GM19043 (cell line): ENCODE measurements around the gene KCNIP2.

ENCODE experiments used
- ATAC-seq: cut with Tn5 transposase; IDR thresholded peaks from one replicate; pipeline ENCODE4 v1.9.1; 2021; ENCODE audit warnings: low read depth; ENCODE audit not compliant: unreplicated experiment

KCNIP2 gene

GRCh38 chr10:101785801-101786200 lies 57.8 kb downstream of the KCNIP2 start:
- ATAC-seq, result no peak

- ATAC-seq, result no peak
These were observed 59.0 kb downstream of the KCNIP2 start for GRCh38 chr10:101784558-101784957.

- ATAC-seq, result no peak
These were observed 59.9 kb downstream of the KCNIP2 start for GRCh38 chr10:101783736-101784118.

DNA sequence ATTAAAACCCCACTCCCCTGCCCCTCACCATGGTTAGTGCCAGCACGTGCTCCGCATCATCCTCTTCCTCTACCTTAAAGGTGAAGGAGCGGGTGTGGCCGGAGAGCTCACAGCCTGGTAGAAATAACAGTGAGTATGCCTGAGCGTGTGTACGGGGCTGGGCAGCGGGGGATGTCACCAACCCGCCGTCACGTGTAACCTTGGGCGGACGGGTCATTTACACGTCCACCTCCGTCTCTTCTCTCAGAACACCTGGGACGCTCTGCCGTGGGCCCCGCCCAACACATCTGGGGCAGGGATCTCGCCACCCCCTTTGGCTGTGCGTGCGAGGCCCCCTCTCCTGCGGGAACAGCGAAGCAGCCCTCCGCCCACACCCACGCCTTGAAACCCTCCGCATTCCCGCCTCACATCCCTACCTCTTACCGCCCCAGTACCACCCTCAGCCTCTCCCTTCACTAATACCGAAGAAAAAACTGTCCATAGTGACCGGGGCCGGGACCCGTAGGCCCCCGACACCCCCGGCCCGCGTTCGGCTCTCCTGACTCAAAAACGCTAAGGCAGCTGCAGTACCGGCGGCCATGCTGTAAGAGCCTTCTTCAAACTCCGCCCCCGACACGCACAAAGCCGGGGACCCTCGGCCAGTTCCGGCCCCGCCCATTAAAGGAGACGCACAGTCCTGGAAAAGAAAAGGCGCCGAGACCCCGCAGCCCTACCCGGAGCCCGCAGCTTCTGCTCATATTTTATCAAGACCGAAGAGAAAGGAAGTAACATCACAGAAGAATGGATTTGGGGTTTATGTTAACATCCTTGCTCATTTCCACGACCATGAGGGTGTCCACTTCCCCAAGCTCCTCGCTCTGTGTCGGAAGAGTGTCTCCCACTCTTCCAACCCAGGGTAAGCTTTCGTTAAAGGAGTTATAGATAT lies 60.5 kb downstream of the KCNIP2 start, which contains the start of gene NPM3:
NPM3 (minus strand) TSS at position 636 of the 925 bp plus-strand sequence; CDS start at position 580, 56 bp downstream.
- peak; percentile 73 for ATAC-seq

GRCh38 chr10:101781984-101782810 lies 61.4 kb downstream of the KCNIP2 start:
- ATAC-seq, result no peak

DNA sequence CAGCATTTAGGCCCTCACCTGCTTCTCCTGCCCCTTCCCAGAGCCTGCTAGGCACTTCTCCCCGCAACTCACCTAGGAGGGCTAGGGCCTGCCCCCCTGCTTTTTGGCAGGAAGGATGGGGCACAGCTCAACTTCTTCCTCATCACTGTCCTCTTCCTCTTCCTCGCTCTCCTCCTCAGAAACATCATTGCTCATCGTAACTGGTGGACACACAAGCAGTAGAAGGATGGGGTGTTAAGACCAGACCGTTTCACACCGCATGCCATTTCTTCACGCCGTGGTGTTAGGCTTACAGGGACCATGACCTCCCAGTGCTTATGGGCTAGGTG lies 62.0 kb downstream of the KCNIP2 start:
- ATAC-seq, result no peak

DNA sequence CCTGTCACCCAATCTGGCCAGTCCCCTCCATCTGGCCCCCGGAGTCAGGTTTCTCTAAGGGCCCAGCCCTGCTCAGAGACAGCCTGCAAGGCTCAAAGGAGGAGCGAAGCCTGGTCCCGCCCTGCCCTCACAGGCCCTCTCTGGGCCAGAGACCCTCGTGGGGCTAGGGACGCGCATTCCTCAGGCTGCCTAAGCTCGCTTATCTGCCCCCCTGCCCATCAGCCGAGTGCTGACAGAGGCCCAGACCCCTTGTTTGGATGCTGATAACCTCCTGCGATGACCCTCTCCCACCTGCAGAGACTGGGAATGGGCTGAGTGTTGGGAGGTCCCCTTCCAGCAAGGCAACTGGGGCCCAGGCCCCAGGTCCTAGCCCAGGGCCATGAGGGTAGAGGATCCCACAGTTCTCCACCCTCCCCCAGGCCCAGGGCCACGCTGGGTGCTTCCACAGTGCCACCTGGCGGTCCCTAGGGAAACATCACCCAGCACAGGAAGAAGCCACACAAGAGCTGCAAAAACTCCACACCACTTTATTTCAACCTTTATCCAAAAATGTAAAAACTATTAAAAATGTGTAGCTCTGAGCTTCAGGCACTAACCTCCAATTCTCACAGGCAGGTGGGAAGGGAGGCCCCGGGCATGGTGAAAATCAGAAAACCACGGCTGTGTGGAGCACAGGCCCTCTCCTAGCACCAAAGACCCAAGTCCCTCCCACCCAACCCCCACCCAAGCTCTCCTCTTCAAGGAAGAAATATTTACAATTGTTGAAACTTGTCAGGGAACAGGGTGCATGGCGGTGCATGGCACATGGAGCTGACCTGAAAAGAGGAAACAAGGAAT lies 62.6 kb downstream of the KCNIP2 start:
- no peak for ATAC-seq

DNA sequence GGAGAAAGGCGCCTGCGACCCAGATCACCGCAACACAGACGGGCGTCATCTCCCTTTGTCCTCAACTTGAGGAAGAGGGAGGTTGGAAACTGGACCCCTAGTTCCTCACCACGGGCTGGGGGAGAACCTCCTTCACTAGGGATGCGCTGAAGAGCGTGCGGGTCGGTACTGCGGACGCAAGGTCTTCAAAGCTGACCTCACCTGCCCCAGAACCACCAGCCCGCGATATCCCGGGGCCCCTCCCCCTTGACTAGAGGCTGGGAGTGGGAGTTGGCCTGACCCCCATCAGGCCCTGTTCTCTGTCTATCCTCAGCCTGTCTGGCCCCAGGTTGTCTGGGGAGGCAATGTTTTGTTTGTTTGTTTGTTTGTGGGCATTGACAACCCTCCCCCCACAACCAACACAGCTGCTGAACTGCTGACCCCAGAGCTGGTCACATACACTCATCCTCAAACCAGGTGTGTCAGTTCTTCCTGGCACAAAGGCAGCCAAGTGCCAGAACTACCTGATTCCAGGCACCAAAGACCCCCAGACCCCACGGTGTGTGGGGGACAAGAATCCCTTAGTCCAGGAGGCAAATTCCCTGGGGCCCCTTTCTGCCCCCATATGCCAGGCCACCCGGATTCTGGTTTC lies 63.3 kb downstream of the KCNIP2 start:
- ATAC-seq, result no peak

DNA sequence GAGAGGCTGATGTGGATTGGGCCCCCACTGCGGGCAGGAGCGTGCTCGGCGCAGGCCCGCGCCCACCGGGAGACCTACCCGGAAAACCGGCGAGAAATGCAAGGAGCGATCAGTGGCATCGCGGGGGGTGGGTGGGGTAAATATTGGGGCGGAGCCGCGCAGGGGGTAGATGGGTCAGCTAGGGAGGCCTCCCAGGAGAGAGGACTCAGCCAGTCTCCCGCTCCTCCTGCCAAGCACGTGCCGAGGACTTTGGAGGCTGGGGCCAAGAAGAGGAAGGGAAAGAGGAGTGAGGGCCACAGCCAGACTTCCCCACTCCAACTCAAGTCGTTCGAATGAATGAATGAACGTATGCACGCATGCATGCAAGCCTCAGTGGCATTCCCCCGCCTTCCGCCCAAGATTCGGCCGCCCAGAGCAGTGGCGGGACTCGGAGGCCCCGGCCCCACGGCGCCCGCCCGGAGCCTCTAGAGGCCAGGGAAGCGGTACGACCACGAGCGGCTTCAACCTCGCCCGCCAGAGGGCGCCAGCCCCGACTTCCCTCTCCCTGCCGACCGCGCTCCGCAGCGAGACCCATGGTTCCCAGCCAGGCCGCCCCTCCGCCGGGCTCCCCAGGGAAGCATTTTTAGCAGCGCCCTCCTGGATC lies 63.9 kb downstream of the KCNIP2 start:
- no peak for ATAC-seq

DNA sequence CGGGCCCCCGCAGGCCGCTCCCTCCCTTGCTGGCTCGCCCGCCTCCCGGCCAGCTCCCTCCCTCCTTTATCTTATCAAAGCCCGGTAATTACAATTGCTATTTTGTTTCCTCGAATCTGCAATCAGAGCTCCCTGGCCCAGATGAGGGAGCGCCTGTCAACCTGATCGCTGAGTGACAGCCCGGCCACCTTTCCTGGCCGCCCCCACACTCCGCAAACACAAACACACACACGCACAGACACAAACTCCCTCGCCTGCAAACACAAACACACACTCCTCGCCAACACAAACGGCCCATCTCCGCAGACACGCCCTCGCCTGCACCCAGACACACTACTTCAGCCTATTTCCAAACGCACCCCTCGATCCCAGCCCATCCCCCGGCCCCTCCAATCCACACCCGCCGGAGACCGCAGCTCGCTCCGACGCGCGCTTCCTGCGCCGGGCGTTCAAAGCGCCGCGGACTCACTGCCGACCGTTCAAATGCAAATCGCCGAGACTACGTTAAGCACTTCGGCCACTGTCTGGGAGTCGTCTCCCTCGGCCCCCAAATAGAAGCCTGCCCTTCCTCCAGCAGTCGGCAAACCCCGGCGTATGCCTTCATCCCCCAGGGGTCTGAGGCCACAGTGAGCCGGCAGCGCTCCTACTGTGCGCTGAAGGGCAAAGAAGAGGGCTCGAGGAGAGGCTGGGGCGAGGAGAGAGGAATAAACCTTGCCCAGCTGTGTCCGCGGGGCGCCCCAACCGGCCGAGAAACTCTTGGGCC lies 64.6 kb downstream of the KCNIP2 start:
- ATAC-seq, result no peak

DNA sequence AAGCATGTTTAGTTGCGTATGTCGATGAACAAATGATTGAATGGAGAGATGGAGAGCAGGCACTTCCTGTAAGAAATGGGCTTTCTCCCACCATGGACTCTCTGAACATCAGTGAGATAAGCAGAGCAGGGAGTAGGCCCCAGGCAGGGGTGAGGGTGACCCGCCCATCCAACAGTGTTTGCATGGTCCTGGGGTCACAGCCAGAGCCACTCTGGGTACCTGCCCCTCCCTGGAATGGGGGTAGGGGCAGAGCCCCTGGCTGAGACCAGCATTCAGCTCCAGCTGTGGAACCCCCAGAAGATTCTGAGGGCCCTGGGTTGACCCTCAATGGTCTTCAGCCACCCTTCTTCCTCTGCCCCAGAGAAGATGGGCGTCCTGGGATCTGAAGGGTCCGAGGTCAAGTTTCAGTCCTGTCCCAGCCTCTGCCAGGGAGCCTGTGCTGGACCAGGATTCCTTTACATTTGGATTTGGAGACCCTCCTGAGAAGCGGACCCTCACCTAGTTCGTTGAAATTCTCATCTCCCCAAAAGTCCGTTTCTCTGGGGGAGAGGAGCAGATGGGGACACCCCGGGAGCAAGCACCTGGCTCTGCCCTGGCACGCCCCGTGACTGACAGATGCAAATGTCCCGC lies 65.3 kb downstream of the KCNIP2 start:
- no peak for ATAC-seq

- no peak for ATAC-seq
These were observed 65.9 kb downstream of the KCNIP2 start for GRCh38 chr10:101777619-101778145.

DNA sequence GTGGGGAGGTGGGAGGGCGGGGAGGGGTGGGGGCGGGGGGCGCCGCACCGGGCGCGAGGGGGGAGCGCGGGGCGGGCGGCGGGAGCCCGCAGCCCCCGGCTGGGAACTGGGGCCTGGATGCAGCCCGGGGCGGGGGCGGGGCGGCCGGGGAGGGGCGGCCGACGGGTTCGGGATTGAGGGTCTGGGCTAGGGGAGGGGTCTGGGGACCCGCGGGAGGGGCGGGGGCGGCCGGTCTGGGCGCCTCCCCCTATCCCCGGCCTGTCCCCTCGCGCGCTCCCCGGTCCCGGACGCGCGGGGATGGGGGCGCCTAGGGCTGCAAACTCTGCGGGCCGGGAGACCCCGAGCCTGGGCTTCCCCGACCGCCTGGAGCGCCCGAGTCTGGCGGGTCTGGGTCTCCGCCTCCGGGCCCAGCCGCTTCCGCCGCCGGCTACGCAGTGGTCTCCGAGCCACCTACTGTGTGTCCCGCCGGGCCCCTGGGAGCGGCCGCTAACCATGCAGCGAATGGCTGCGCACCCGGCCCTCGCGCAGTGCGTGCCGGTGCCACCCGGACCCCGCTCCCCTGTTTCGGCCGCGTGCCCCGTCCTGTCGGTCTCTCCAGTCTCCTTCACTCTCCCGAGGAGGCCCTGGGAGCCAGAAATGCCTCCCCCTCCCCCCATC lies 67.3 kb downstream of the KCNIP2 start:
- no peak for ATAC-seq
